ENCODE data around the gene DDIT4L. TPM values are rescaled to one million over a fixed set of nuclear protein-coding genes. Genes with fewer than 3 reads are reported as not detected.

The DDIT4L gene
- polyA plus RNA-seq, 3 donors, result 0.05 to 0.15 TPM; not detected in 1

DNA sequence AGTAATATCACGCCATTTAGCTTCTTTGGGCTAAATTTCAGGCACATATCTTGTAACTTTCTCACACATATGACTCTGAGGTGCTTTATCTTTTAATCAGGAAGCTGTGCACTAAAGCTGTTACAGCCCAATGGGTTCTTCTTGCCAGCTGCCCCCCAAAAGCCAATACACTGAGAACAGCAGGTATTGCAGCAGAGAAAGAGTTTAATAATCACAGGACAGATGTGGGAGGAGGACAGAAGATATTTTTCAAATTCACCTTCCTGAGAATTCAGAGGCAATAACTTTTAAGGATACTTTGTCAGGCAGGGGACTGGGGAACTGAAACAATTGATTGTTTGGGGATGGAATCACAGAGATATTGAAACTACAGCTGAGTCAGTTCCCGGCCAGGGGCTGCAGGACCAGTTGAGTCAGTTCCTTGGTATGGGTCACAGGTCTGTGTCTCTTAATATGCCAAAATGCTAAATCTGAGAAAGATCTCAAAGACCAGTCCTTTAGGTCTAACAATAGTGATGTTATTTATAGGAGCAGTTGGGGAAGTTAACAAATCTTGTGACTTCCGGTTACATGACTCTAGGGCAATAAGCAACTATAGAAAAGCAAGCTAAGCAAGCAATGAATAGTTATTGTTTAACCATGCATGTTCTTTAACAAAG lies 28.1 kb downstream of the DDIT4L start:
- no peaks in the 10 kb centered on the region for H3K4me1 ChIP-seq (ENCODE audit: control insufficient read depth in 1 of 2, insufficient read depth in 2 of 2, low read length in 2 of 2)
- no peaks in the 10 kb centered on the region for H3K36me3 ChIP-seq (replicated peaks in 1 of 2; ENCODE audit: control insufficient read depth in 1 of 2, insufficient read depth in 2 of 2, low read length in 2 of 2)
- intact Hi-C loops (cut with micrococcal nuclease), result no loop called here
- Mint-ChIP-seq H3K4me3 (no peak overlapping the region), H3K9me3 (peaks cover 2 to 15% (median 7%) of the 10 kb centered on the region in 7 donors), H3K27ac (no peak overlapping the region), H3K4me1 (no peaks in the 10 kb centered on the region), H3K27me3 (ENCODE audit: low read depth in 3 of 3) (peaks cover 0 to 1% (median 0%) of the 10 kb centered on the region in 3 donors), H3K36me3 (no peaks in the 10 kb centered on the region)
- no peak overlapping the region for H3K27ac ChIP-seq (ENCODE audit: low read depth in 1 of 2, low read length in 2 of 2)
- H4K20me1 ChIP-seq (ENCODE audit: insufficient read depth, low read length), result no peaks in the 10 kb centered on the region
- DNase-seq, result no peak
- no peaks in the 10 kb centered on the region for H3K27me3 ChIP-seq (ENCODE audit: control insufficient read depth in 2 of 2, insufficient read depth in 2 of 2, low read length in 2 of 2)
- H3K4me3 ChIP-seq (replicated peaks in 1 of 3; ENCODE audit: low read depth in 2 of 3, low read length in 3 of 3), result no peak overlapping the region
- 45% methylated on average over 1 of the region's 3 CpGs for WGBS (ENCODE audit: insufficient coverage)
- TF ChIP-seq, protein P1, sequence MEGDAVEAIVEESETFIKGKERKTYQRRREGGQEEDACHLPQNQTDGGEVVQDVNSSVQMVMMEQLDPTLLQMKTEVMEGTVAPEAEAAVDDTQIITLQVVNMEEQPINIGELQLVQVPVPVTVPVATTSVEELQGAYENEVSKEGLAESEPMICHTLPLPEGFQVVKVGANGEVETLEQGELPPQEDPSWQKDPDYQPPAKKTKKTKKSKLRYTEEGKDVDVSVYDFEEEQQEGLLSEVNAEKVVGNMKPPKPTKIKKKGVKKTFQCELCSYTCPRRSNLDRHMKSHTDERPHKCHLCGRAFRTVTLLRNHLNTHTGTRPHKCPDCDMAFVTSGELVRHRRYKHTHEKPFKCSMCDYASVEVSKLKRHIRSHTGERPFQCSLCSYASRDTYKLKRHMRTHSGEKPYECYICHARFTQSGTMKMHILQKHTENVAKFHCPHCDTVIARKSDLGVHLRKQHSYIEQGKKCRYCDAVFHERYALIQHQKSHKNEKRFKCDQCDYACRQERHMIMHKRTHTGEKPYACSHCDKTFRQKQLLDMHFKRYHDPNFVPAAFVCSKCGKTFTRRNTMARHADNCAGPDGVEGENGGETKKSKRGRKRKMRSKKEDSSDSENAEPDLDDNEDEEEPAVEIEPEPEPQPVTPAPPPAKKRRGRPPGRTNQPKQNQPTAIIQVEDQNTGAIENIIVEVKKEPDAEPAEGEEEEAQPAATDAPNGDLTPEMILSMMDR (IDR thresholded peaks at IDR 0.05), result no peak
- H3K9ac ChIP-seq (ENCODE audit: insufficient read depth, low read length, poor library complexity, severe bottlenecking), result no peak overlapping the region
- H3K4me2 ChIP-seq (replicated peaks; ENCODE audit: extremely low read depth, low read length, poor library complexity, severe bottlenecking), result no peak overlapping the region
- no peak overlapping the region for H2AFZ ChIP-seq (ENCODE audit: insufficient read depth, low read depth, low read length, poor library complexity, severe bottlenecking)
- H3K9me3 ChIP-seq (replicated peaks in 1 of 2; ENCODE audit: control insufficient read depth in 1 of 2, insufficient read depth in 1 of 2, low read length in 2 of 2), result peaks cover 5 to 20% of the 10 kb centered on the region in 2 donors
- H3K79me2 ChIP-seq (ENCODE audit: insufficient read depth, low read length), result no peaks in the 10 kb centered on the region

DNA sequence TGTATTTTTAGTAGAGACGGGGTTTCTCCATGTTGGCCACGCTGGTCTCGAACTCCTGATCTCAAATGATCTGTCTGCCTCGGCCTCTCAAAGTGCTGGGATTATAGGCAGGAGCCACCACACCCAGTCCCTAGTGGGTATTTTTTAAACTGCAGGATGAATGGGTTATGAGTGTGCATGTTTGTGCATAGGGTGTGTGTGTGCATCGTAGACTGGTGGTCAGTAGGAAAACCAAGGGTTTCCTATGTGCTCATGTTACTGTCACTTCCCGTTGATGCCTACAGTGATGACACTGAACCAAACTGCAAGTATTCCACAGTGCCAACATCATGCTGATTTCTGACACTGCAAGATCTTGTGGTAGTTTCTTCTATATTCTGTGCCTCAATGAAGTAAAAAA lies 41.1 kb downstream of the DDIT4L start:
- H3K9ac ChIP-seq (ENCODE audit: insufficient read depth, low read length, poor library complexity, severe bottlenecking), result no peak overlapping the region
- TF ChIP-seq, protein P1 (IDR thresholded peaks at IDR 0.05), result no peak
- H3K4me3 ChIP-seq (replicated peaks in 1 of 3; ENCODE audit: low read depth in 2 of 3, low read length in 3 of 3), result no peak overlapping the region
- no peaks in the 10 kb centered on the region for H3K27me3 ChIP-seq (ENCODE audit: control insufficient read depth in 2 of 2, insufficient read depth in 2 of 2, low read length in 2 of 2)
- H3K4me1 Mint-ChIP-seq, result no peaks in the 10 kb centered on the region
- no peak overlapping the region for H3K27ac Mint-ChIP-seq
- no peaks in the 10 kb centered on the region for H3K36me3 Mint-ChIP-seq
- no peaks in the 10 kb centered on the region for H3K36me3 ChIP-seq (replicated peaks in 1 of 2; ENCODE audit: control insufficient read depth in 1 of 2, insufficient read depth in 2 of 2, low read length in 2 of 2)
- intact Hi-C loops (cut with micrococcal nuclease), result no loop called here
- no peaks in the 10 kb centered on the region for H3K79me2 ChIP-seq (ENCODE audit: insufficient read depth, low read length)
- H2AFZ ChIP-seq (ENCODE audit: insufficient read depth, low read depth, low read length, poor library complexity, severe bottlenecking), result no peak overlapping the region
- H3K4me1 ChIP-seq (ENCODE audit: control insufficient read depth in 1 of 2, insufficient read depth in 2 of 2, low read length in 2 of 2), result no peaks in the 10 kb centered on the region
- no peaks in the 10 kb centered on the region for H3K27me3 Mint-ChIP-seq (ENCODE audit: low read depth in 3 of 3)
- H3K27ac ChIP-seq (ENCODE audit: low read depth in 1 of 2, low read length in 2 of 2), result no peak overlapping the region
- H3K4me2 ChIP-seq (replicated peaks; ENCODE audit: extremely low read depth, low read length, poor library complexity, severe bottlenecking), result no peak overlapping the region
- no peak overlapping the region for H3K4me3 Mint-ChIP-seq
- H3K9me3 ChIP-seq (replicated peaks in 1 of 2; ENCODE audit: control insufficient read depth in 1 of 2, insufficient read depth in 1 of 2, low read length in 2 of 2), result no peaks in the 10 kb centered on the region
- H4K20me1 ChIP-seq (ENCODE audit: insufficient read depth, low read length), result no peaks in the 10 kb centered on the region
- peaks cover 0 to 11% (median 5%) of the 10 kb centered on the region in 7 donors for H3K9me3 Mint-ChIP-seq
- DNase-seq, result no peak
- 100% methylated on average over 4 of the region's 6 CpGs for WGBS (ENCODE audit: insufficient coverage)

Measured in CD14-positive monocyte (primary cell).